Liver (tissue), 1 donor: ENCODE data around the gene B9D1.

Source experiments
- SP1 ChIP-seq: IDR thresholded peaks from 2 replicates; pipeline ENCODE4 v1.6.1; 2018; ENCODE audit warnings: antibody characterized with exemption, mild to moderate bottlenecking
- TAF1 ChIP-seq: conservative IDR thresholded peaks from 2 replicates; pipeline ENCODE4 v1.6.1; 2016; ENCODE audit warnings: antibody characterized with exemption, mild to moderate bottlenecking
- donor health status: healthy.

DNA sequence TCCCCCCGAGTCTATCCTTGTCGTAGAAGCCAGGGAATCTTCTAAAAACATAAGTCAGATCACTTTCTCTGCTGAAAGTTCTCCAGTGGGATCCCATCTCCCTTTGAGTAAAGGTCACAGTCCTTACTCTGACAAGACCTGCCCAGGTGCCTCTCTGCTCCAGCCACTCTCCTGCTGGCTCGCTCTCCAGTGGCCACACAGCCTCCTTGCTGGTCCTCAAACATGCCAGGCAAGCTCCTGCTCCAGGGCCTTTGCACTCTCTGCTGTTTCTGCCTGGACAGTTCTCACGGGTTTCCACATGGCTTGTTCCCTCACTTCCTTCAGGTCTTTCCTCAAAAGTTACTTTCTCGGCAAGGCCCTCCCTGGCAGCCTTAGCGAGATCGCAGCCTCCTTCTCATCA, 3.4 kb downstream of the B9D1 start:
- TF ChIP-seq SP1 (no peak), TAF1 (no peak)
